ENCODE measurements around the gene FXR1. TPM values are rescaled to one million over a fixed set of nuclear protein-coding genes. Genes with fewer than 3 reads are reported as not detected.

The FXR1 gene
- total RNA-seq, 4 donors from 2014 or later: 57.4 to 94.0 (median 70.7) TPM

DNA sequence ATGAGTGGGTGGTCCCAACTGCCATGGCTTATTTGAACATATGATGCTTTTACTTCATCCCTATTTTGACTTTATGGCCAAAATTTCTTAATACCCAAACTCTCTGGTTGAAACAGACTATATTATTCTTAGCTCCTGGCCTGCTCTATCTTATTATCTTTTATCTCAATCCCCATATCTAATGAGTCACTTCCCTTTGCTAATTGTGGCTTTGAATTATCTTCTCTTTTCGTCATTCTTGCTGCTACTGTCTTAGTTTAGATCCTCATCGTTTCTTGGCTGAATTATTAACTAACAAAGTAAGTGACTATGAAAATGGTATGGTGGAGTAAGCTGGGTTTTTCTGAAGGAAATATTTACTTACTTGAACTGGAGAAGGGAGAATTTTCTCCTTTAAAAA, 105.2 kb downstream of the FXR1 start:
- no peak for TF ChIP-seq POLR2A (IDR thresholded peaks at IDR 0.05)
- TF ChIP-seq, protein P1, sequence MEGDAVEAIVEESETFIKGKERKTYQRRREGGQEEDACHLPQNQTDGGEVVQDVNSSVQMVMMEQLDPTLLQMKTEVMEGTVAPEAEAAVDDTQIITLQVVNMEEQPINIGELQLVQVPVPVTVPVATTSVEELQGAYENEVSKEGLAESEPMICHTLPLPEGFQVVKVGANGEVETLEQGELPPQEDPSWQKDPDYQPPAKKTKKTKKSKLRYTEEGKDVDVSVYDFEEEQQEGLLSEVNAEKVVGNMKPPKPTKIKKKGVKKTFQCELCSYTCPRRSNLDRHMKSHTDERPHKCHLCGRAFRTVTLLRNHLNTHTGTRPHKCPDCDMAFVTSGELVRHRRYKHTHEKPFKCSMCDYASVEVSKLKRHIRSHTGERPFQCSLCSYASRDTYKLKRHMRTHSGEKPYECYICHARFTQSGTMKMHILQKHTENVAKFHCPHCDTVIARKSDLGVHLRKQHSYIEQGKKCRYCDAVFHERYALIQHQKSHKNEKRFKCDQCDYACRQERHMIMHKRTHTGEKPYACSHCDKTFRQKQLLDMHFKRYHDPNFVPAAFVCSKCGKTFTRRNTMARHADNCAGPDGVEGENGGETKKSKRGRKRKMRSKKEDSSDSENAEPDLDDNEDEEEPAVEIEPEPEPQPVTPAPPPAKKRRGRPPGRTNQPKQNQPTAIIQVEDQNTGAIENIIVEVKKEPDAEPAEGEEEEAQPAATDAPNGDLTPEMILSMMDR (IDR thresholded peaks at IDR 0.05): no peak
- 58 to 62% methylated on average over 2 of the region's 2 CpGs for WGBS, 2 donors
- intact Hi-C loops (cut with DNase I; ENCODE audit: low total_unique reads): no loop called here
- DNase-seq (ENCODE audit: low spot score in 2 of 2): no peak
- no peak overlapping the region for H3K4me3 ChIP-seq (ENCODE audit: low read depth, poor library complexity, severe bottlenecking)

DNA sequence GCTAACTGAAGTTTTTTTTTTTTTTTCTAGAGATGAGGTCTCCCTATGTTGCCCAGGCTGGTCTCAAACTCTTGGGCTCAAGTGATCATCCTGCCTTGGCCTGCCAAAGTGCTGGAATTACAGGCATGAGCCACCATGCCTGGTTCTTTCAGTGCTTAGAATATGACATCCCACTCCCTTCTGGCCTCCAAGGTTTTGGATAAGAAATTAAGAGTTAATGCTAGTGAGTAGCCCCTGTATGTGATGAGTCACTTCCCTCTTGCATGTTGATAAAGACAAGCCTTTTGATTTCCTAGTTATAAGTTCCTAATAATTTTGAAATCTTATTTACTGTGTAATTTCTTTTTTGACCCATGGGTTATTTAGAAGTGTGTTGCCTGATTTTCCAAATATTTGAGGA, 112.7 kb downstream of the FXR1 start:
- intact Hi-C loops (cut with DNase I; ENCODE audit: low total_unique reads): no loop called here
- DNase-seq (ENCODE audit: low spot score in 2 of 2): no peak
- TF ChIP-seq POLR2A (IDR thresholded peaks at IDR 0.05): no peak
- TF ChIP-seq, protein P1 (IDR thresholded peaks at IDR 0.05): no peak
- no peak overlapping the region for H3K4me3 ChIP-seq (ENCODE audit: low read depth, poor library complexity, severe bottlenecking)

DNA sequence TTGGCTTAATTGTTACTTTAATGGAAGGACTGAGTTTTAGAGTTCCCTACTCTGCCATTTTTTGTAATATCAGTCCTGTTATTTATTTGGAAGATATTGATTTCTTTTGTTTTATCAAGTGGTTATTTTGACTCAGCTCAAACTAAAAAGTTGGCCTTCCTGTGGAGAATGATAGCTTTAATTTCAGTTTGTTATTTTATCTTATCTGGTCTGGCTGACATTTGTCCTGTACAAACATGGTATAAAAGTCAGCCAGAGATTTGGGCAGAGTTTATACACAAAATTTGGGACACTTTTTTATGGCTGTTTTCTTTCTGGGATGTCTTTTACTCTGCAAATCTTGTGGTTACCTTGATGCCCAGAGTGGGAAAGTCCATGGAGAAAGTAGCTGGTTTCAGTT, 118.5 kb downstream of the FXR1 start:
- intact Hi-C loops (cut with DNase I; ENCODE audit: low total_unique reads): no loop called here
- TF ChIP-seq, protein P1 (IDR thresholded peaks at IDR 0.05): no peak
- TF ChIP-seq POLR2A (IDR thresholded peaks at IDR 0.05): no peak

More for the DNA sequence above, 118.5 kb downstream of the FXR1 start:
- no peak for DNase-seq (ENCODE audit: low spot score in 2 of 2)
- H3K4me3 ChIP-seq (ENCODE audit: low read depth, poor library complexity, severe bottlenecking): no peak overlapping the region

Other genes starting within 250 kb of the FXR1 start
- gene CCDC39, start 233.2 kb upstream of the FXR1 start, total RNA-seq: under 1 TPM in 1 of 4 donors, not detected in 3; 0.13 TPM
- 10 to 100 TPM; 13.5 to 25.2 (median 20.6) TPM for gene DNAJC19, start 77.1 kb downstream of the FXR1 start, total RNA-seq

Data from lower leg skin (tissue), 4 donors.